Mesenchymal stem cell (in vitro differentiated cells and primary cell): ENCODE measurements around the gene LY86.

Experiments
- DNase-seq: peaks from one replicate; pipeline ENCODE4 v3.0.0-alpha.2; 2013
- H2AFZ ChIP-seq: one replicate; pipeline ENCODE4 v1.6.1; 2013; ENCODE audit warnings: low read depth, mild to moderate bottlenecking, control low read depth, inconsistent platforms, low read length, moderate library complexity
- H2AK5ac ChIP-seq: 2 replicates; pipeline ENCODE4 v1.6.1; 2013; ENCODE audit warnings: low read length, moderate library complexity, mild to moderate bottlenecking, inconsistent platforms; ENCODE audit not compliant: severe bottlenecking
- H2BK120ac ChIP-seq: one replicate; pipeline ENCODE4 v1.6.1; 2013; ENCODE audit warnings: low read depth, mild to moderate bottlenecking, inconsistent platforms, low read length, moderate library complexity
- H2BK12ac ChIP-seq, 2 experiments: one replicate each; pipeline ENCODE4 v1.6.1; 2013; ENCODE audit warnings: inconsistent platforms in 2 of 2, low read length in 2 of 2, mild to moderate bottlenecking in 2 of 2, moderate library complexity in 2 of 2, control low read depth in 1 of 2
- H2BK15ac ChIP-seq: one replicate; pipeline ENCODE4 v1.6.1; 2013; ENCODE audit warnings: mild to moderate bottlenecking, low read depth, inconsistent platforms; ENCODE audit not compliant: poor library complexity, severe bottlenecking
- H2BK5ac ChIP-seq: 2 replicates; pipeline ENCODE4 v1.6.1; 2013; ENCODE audit warnings: low read depth, mild to moderate bottlenecking, low read length, control low read depth, inconsistent platforms; ENCODE audit not compliant: poor library complexity, severe bottlenecking
- H3K14ac ChIP-seq, 2 experiments: one replicate each; pipeline ENCODE4 v1.6.1; 2013; ENCODE audit warnings: inconsistent platforms in 2 of 2, low read length in 2 of 2, control low read depth in 1 of 2, mild to moderate bottlenecking in 1 of 2, moderate library complexity in 1 of 2
- H3K18ac ChIP-seq, 2 experiments: one replicate each; pipeline ENCODE4 v1.6.1; 2013; ENCODE audit warnings: inconsistent platforms in 2 of 2, low read length in 2 of 2, control low read depth in 1 of 2, low read depth in 1 of 2, mild to moderate bottlenecking in 1 of 2
- H3K23ac ChIP-seq, 2 experiments: one replicate each; pipeline ENCODE4 v1.6.1; 2013; ENCODE audit warnings: inconsistent platforms in 2 of 2, low read length in 2 of 2, mild to moderate bottlenecking in 2 of 2, moderate library complexity in 2 of 2, control low read depth in 1 of 2
- H3K27ac ChIP-seq: 2 replicates; pipeline ENCODE4 v1.5.1; 2013; ENCODE audit warnings: mild to moderate bottlenecking, moderate library complexity, low read length, control low read depth, inconsistent platforms; ENCODE audit not compliant: poor library complexity, severe bottlenecking
- H3K27me3 ChIP-seq, 2 experiments: 2 replicates each; pipeline versions ENCODE4 v1.6.1 to v1.7.0; 2013; ENCODE audit warnings: low read length in 2 of 2, mild to moderate bottlenecking in 2 of 2, moderate library complexity in 2 of 2, control low read depth in 1 of 2, inconsistent platforms in 1 of 2; ENCODE audit not compliant: control insufficient read depth in 1 of 2, insufficient read depth in 1 of 2
- H3K36me3 ChIP-seq, 2 experiments: 2 replicates each; pipeline versions ENCODE4 v1.6.1 to v1.7.0; 2013; ENCODE audit warnings: low read length in 2 of 2, control low read depth in 1 of 2, inconsistent platforms in 1 of 2, low read depth in 1 of 2, mild to moderate bottlenecking in 1 of 2; ENCODE audit not compliant: insufficient read depth in 2 of 2, control insufficient read depth in 1 of 2
- H3K4ac ChIP-seq, 2 experiments: one replicate each; pipeline ENCODE4 v1.6.1; 2013; ENCODE audit warnings: inconsistent platforms in 2 of 2, low read length in 2 of 2, mild to moderate bottlenecking in 2 of 2, moderate library complexity in 2 of 2, control low read depth in 1 of 2, low read depth in 1 of 2
- H3K4me1 ChIP-seq: 2 replicates; pipeline ENCODE4 v1.6.1; 2013; ENCODE audit warnings: low read depth, low read length, control low read depth; ENCODE audit not compliant: control insufficient read depth, insufficient read depth
- H3K4me2 ChIP-seq: 2 replicates; pipeline ENCODE4 v1.6.1; 2013; ENCODE audit warnings: low read length, mild to moderate bottlenecking, inconsistent platforms; ENCODE audit not compliant: poor library complexity, severe bottlenecking
- H3K4me3 ChIP-seq, 2 experiments: 2 replicates each; pipeline versions ENCODE4 v1.5.1 to v1.7.0; 2013; ENCODE audit warnings: low read length in 2 of 2, mild to moderate bottlenecking in 2 of 2, control low read depth in 1 of 2, low read depth in 1 of 2; ENCODE audit not compliant: insufficient read depth in 1 of 2
- H3K79me1 ChIP-seq: replicated peaks from 2 replicates; pipeline ENCODE4 v1.6.1; 2013; ENCODE audit warnings: mild to moderate bottlenecking, control low read depth, low read length, inconsistent platforms; ENCODE audit not compliant: poor library complexity, severe bottlenecking
- H3K9ac ChIP-seq: 2 replicates; pipeline ENCODE4 v1.7.0; 2013; ENCODE audit warnings: mild to moderate bottlenecking, low read length, moderate library complexity
- H3K9me3 ChIP-seq: 2 replicates; pipeline ENCODE4 v1.7.0; 2013; ENCODE audit warnings: mild to moderate bottlenecking, low read length; ENCODE audit not compliant: control insufficient read depth
- H4K8ac ChIP-seq: one replicate; pipeline ENCODE4 v1.6.1; 2013; ENCODE audit warnings: inconsistent platforms, mild to moderate bottlenecking, low read length, moderate library complexity
- H4K91ac ChIP-seq: one replicate; pipeline ENCODE4 v1.6.1; 2013; ENCODE audit warnings: mild to moderate bottlenecking, low read length, inconsistent platforms
- WGBS: methylation state at CpG from one replicate; pipeline ENCODE4 v1.1.7; 2013; ENCODE audit warnings: mixed read lengths; 5-methylcytosine and 5-hydroxymethylcytosine counted together

LY86 gene

DNA sequence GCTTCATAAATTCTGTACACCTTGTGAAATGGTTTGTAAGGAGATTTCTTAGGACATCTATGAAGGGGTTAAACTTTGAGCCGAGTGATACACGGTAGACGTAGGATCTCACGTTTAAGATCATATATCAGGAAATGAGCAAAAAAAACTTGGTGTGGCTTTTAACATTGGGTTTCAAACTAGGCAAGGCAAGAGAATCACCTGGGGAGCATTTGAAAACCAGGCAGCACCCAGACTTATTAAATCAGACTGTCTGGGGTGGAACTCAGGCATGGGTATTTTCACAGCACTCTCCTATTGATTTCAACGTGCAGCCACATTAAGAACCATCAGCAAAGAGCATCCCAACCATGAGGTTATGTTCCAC, 26.4 kb downstream of the LY86 start:
- no peak for DNase-seq
- Histone ChIP-seq H3K36me3 (no peaks in the 10 kb centered on the region), H3K9me3 (no peaks in the 10 kb centered on the region), H2BK15ac (no peak overlapping the region), H3K4me3 (no peak overlapping the region), H2AFZ (no peak overlapping the region), H2BK5ac (no peak overlapping the region), H4K8ac (no peak overlapping the region), H2BK12ac (no peak overlapping the region), H2BK120ac (no peak overlapping the region), H3K27me3 (peaks cover 0 to 12% of the 10 kb centered on the region in 2 experiments), H2AK5ac (no peak overlapping the region), H3K4me1 (peaks cover 1% of the 10 kb centered on the region), H4K91ac (no peak overlapping the region), H3K18ac (no peak overlapping the region), H3K14ac (no peak overlapping the region), H3K23ac (no peak overlapping the region), H3K4me2 (no peak overlapping the region), H3K27ac (no peak overlapping the region), H3K79me1 (no peaks in the 10 kb centered on the region), H3K4ac (no peak overlapping the region), H3K9ac (no peak overlapping the region)
- WGBS, result 87% methylated on average over 5 of the region's 5 CpGs

- H3K4me2 ChIP-seq, result no peak overlapping the region
- H3K14ac ChIP-seq, result no peak overlapping the region
- no peaks in the 10 kb centered on the region for H3K9me3 ChIP-seq
- H3K36me3 ChIP-seq, result no peaks in the 10 kb centered on the region
- H3K27ac ChIP-seq, result no peak overlapping the region
- no peak overlapping the region for H2AK5ac ChIP-seq
- peaks cover 0 to 22% of the 10 kb centered on the region in 2 experiments for H3K27me3 ChIP-seq
- H3K23ac ChIP-seq, result no peak overlapping the region
- no peak overlapping the region for H3K4me3 ChIP-seq
- H3K4me1 ChIP-seq, result peaks cover 1% of the 10 kb centered on the region
- no peak for DNase-seq
- WGBS, result 91% methylated on average over 7 of the region's 7 CpGs
- no peak overlapping the region for H4K91ac ChIP-seq
- no peak overlapping the region for H2BK120ac ChIP-seq
- H3K9ac ChIP-seq, result no peak overlapping the region
- no peak overlapping the region for H3K18ac ChIP-seq
- no peak overlapping the region for H2BK5ac ChIP-seq
- H3K4ac ChIP-seq, result no peak overlapping the region
- no peak overlapping the region for H4K8ac ChIP-seq
- no peak overlapping the region for H2BK12ac ChIP-seq
- no peak overlapping the region for H2BK15ac ChIP-seq
- H3K79me1 ChIP-seq, result no peaks in the 10 kb centered on the region
- H2AFZ ChIP-seq, result no peak overlapping the region
Observed at GRCh38 chr6:6616656-6617055, 28.1 kb downstream of the LY86 start.

- no peak overlapping the region for H3K4me3 ChIP-seq
- H2BK15ac ChIP-seq, result no peak overlapping the region
- H3K79me1 ChIP-seq, result no peaks in the 10 kb centered on the region
- H2BK12ac ChIP-seq, result no peak overlapping the region
- no peak overlapping the region for H2AK5ac ChIP-seq
- H4K8ac ChIP-seq, result no peak overlapping the region
- H3K9ac ChIP-seq, result no peak overlapping the region
- no peaks in the 10 kb centered on the region for H3K4me1 ChIP-seq
- H4K91ac ChIP-seq, result no peak overlapping the region
- H3K4ac ChIP-seq, result no peak overlapping the region
- H3K4me2 ChIP-seq, result no peak overlapping the region
- DNase-seq, result no peak
- WGBS, result 77% methylated on average over 8 of the region's 8 CpGs
- H3K27ac ChIP-seq, result no peak overlapping the region
- H3K18ac ChIP-seq, result no peak overlapping the region
- no peak overlapping the region for H2BK5ac ChIP-seq
- H3K9me3 ChIP-seq, result no peaks in the 10 kb centered on the region
- peaks cover 4 to 32% of the 10 kb centered on the region in 2 experiments for H3K27me3 ChIP-seq
- H3K23ac ChIP-seq, result no peak overlapping the region
- no peaks in the 10 kb centered on the region for H3K36me3 ChIP-seq
- H2BK120ac ChIP-seq, result no peak overlapping the region
- no peak overlapping the region for H3K14ac ChIP-seq
- H2AFZ ChIP-seq, result no peak overlapping the region
Observed at GRCh38 chr6:6619021-6619794, 30.7 kb downstream of the LY86 start.

DNA sequence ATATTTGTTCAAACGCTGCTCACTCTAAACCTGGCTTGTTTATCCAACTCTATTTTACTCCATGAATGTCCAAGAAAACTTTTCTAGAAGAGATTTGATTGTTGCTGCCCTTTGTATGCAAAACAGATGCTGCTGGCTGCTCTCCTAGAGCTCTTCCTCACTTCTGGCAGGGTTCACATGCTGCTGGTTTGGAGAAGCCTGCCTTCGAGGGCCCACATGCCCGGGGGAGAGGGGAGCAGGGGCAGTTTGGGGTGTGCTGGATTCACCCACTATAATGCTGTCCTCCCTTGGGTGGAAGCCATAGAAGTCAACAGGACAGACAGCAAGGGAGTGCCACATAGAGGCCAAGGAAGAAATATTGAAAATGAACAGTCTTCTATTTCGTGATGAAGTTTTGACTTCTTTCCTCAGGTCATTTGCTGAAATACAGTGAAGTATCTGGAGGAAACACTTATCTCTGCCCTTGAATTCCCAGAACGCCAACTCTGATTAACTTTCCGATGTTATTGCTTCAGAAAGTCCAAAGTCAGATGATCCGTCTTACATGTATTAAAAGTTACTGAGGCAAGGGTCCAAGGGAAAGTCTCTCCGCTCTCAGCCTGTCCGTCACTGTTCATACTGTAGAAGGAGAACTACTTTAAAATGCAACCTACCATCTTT, 32.4 kb downstream of the LY86 start:
- H2BK12ac ChIP-seq, result no peak overlapping the region
- H2AK5ac ChIP-seq, result no peak overlapping the region
- no peak overlapping the region for H2BK15ac ChIP-seq
- no peak overlapping the region for H3K4me2 ChIP-seq
- no peak overlapping the region for H4K8ac ChIP-seq
- H3K27me3 ChIP-seq, result peaks cover 4 to 32% of the 10 kb centered on the region in 2 experiments
- no peak overlapping the region for H3K9ac ChIP-seq
- no peak overlapping the region for H3K18ac ChIP-seq
- H3K27ac ChIP-seq, result no peak overlapping the region
- H3K9me3 ChIP-seq, result no peaks in the 10 kb centered on the region
- no peak overlapping the region for H4K91ac ChIP-seq
- no peak overlapping the region for H3K23ac ChIP-seq
- H3K36me3 ChIP-seq, result no peaks in the 10 kb centered on the region
- no peak overlapping the region for H3K4me3 ChIP-seq
- H3K79me1 ChIP-seq, result no peaks in the 10 kb centered on the region
- H3K14ac ChIP-seq, result no peak overlapping the region
- no peak overlapping the region for H2BK5ac ChIP-seq
- no peak overlapping the region for H2BK120ac ChIP-seq
- no peak for DNase-seq
- no peak overlapping the region for H3K4ac ChIP-seq
- WGBS, result 82% methylated on average over 9 of the region's 9 CpGs
- no peaks in the 10 kb centered on the region for H3K4me1 ChIP-seq
- no peak overlapping the region for H2AFZ ChIP-seq
